ENCODE data around the gene AKAP13.

- TF ChIP-seq CTCF (IDR thresholded peaks at IDR 0.05; ENCODE audit: low read depth, low read length) (no peak), POLR2A (IDR thresholded peaks at IDR 0.05; ENCODE audit: extremely low read depth, insufficient read length) (no peak)
Observed at GRCh38 chr15:85414037-85414436, 33.6 kb downstream of the AKAP13 start.

All from NB4 (cell line).